NT2/D1 (cell line): ENCODE measurements around the gene ASPHD2.

Experiments used
- DNase-seq: peaks from one replicate; pipeline ENCODE4 v3.0.0-alpha.2; 2011; ENCODE audit warnings: low read depth, low spot score
- H3K27me3 ChIP-seq: 2 replicates; pipeline ENCODE4 v1.6.0; 2011; ENCODE audit warnings: mild to moderate bottlenecking; ENCODE audit not compliant: insufficient read length, insufficient read depth
- H3K36me3 ChIP-seq: 2 replicates; pipeline ENCODE4 v1.6.1; 2011; ENCODE audit warnings: mild to moderate bottlenecking, low read length, mixed read lengths; ENCODE audit not compliant: insufficient read depth, insufficient read length
- H3K4me1 ChIP-seq: 2 replicates; pipeline ENCODE4 v1.5.1; 2011; ENCODE audit not compliant: insufficient read depth, insufficient read length
- H3K4me3 ChIP-seq: 2 replicates; pipeline ENCODE4 v1.5.1; 2011; ENCODE audit warnings: low read depth; ENCODE audit not compliant: insufficient read length
- H3K9ac ChIP-seq: 2 replicates; pipeline ENCODE4 v1.6.0; 2011; ENCODE audit warnings: low read depth; ENCODE audit not compliant: insufficient read length
- H3K9me3 ChIP-seq: 2 replicates; pipeline ENCODE4 v1.5.1; 2011; ENCODE audit warnings: mild to moderate bottlenecking, low read length; ENCODE audit not compliant: insufficient read depth
- SUZ12 ChIP-seq: IDR thresholded peaks from 2 replicates; pipeline ENCODE4 v1.6.1; 2011; ENCODE audit not compliant: insufficient read length, insufficient read depth; ENCODE audit errors: extremely low read depth
- YY1 ChIP-seq: IDR thresholded peaks from 2 replicates; pipeline ENCODE4 v1.6.1; 2011; ENCODE audit not compliant: insufficient read length, insufficient read depth
- ZNF274 ChIP-seq: IDR thresholded peaks from 2 replicates; pipeline ENCODE4 v1.6.1; 2011; ENCODE audit warnings: mild to moderate bottlenecking, low read depth, low read length

The ASPHD2 gene

DNA sequence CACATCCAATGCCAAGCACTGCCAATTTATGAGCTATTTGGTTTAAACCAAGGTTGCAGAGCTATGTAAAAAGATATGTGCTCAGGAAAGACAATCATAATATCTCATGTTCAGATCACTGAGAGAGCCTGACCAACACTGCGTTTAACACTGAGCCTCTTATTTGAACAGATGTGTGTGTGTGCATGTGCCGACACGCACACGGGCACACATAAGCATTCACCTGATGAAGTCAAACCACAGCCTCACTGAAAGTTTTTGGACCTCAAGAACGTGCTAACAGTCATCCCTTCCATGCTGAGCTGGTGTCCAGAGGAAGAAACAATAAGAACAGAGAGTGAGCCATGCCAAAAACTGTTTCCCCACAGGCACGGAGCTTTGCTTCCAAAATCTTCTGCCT is 31.1 kb downstream of the ASPHD2 start:
- Histone ChIP-seq H3K4me1 (no peaks in the 10 kb centered on the region), H3K4me3 (no peak overlapping the region), H3K27me3 (no peaks in the 10 kb centered on the region), H3K9ac (no peak overlapping the region), H3K9me3 (no peaks in the 10 kb centered on the region), H3K36me3 (peaks cover 71% of the 10 kb centered on the region)
- TF ChIP-seq YY1: no peak
- no peak for TF ChIP-seq ZNF274
- TF ChIP-seq SUZ12: no peak
- no peak for DNase-seq

DNA sequence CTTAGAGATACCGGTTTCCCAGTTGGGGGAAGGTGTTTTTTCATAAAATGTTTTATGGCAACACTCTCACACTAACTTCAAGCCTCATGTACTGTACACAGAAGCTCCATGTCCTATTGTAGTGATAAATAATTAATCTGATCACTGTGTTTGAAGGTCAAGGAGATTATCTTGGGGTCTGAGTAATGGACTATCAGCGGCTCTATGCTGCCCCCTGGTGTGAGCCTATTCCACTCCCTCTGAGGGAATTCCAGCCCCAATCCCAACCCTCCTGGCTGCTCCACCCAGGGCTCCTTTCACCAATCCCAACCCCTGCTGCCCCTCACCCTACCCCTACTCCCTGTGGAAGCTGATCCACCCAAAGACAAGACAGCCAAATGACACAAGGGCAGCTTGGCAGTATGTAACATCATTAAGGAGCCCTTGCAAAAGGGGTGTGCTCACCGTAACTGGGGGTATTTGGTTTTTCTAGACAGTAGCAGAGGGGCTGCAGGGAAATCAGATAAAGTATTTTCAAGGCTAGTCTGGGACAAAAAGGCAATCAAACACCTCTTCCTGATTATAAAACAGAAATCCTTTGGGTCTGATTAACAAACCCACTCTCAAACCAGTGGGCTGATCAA is 32.2 kb downstream of the ASPHD2 start:
- H3K9ac ChIP-seq: no peak overlapping the region
- H3K4me3 ChIP-seq: no peak overlapping the region
- no peaks in the 10 kb centered on the region for H3K27me3 ChIP-seq
- no peak for TF ChIP-seq ZNF274
- TF ChIP-seq YY1: no peak
- no peak for TF ChIP-seq SUZ12
- H3K9me3 ChIP-seq: no peaks in the 10 kb centered on the region
- no peaks in the 10 kb centered on the region for H3K4me1 ChIP-seq
- DNase-seq: peak; percentile 51
- peaks cover 75% of the 10 kb centered on the region for H3K36me3 ChIP-seq

DNA sequence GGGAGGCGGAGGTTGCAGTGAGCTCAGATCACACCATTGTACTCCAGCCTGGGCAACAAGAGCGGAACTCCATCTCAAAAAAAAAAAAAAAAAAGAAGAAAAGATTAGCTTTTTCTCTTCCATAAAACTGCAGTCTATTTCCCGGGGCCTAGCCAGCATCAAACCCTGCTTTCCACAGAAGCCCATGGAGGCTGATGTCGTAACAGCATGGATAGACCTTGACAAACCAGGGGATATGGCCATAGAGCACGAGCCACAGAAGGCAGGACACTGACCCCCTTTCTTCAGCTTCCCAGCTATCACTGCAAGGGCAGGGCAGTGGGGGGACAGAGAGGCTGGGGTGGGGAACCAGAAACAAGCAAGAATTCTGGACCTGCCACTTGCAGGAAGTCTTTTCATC is 33.0 kb downstream of the ASPHD2 start:
- Histone ChIP-seq H3K9ac (no peak overlapping the region), H3K4me1 (no peaks in the 10 kb centered on the region), H3K4me3 (no peak overlapping the region), H3K27me3 (no peaks in the 10 kb centered on the region), H3K36me3 (peaks cover 83% of the 10 kb centered on the region), H3K9me3 (no peaks in the 10 kb centered on the region)
- DNase-seq: no peak
- no peak for TF ChIP-seq YY1

DNA sequence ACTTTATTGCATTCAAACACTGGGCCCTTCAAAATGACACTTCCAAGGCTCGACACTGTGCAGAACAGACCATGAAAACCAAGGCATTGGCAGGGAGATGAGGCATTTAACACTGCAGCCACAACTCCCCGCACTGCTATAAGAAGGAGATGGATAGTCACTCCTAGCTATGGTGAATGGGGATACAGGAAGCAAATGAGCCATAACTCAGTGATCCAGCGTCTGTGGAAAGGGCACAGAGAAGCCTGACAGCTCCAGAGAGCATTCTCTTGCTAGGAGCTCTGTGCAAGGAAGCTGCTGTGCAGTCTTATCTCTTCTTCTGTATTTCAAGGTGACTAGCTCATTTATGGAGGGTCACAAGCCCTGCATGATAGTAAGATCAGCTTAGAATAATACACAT is 33.6 kb downstream of the ASPHD2 start:
- Histone ChIP-seq H3K9ac (no peak overlapping the region), H3K4me3 (no peak overlapping the region), H3K9me3 (no peaks in the 10 kb centered on the region), H3K27me3 (no peaks in the 10 kb centered on the region), H3K4me1 (no peaks in the 10 kb centered on the region), H3K36me3 (peaks cover 84% of the 10 kb centered on the region)
- TF ChIP-seq ZNF274 (no peak), SUZ12 (no peak), YY1 (no peak)
- DNase-seq: no peak

DNA sequence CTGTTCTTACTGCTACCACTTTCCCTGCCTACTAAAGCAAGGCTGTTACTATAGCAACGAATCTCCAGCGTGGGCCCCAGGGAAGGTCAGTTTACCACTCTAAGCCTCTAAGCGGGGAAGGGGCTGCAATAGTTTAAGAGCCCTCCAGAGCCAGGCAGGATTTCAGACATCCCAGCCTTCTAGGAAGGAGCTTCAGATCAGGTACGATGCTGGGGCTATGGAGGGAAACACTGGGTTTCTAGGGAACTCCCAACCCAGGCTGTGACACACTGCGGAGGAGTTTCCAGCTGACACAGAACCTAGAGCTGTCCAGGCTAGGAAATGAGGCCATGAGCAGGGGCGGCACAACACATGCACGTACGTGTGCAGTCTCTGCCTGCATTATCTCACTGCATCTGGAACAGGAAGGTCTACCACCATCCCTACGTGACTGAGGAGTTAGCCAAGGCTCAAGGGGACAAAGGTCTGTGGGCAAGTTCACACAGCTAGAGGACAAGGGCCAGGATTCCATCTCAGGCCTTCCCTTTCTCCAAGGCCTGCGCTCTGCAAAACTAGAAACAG is 34.1 kb downstream of the ASPHD2 start:
- no peak overlapping the region for H3K4me3 ChIP-seq
- no peaks in the 10 kb centered on the region for H3K9me3 ChIP-seq
- no peak for DNase-seq
- H3K4me1 ChIP-seq: no peaks in the 10 kb centered on the region
- H3K27me3 ChIP-seq: no peaks in the 10 kb centered on the region
- TF ChIP-seq YY1 (no peak), SUZ12 (no peak), ZNF274 (no peak)
- H3K9ac ChIP-seq: no peak overlapping the region
- H3K36me3 ChIP-seq: peaks cover 83% of the 10 kb centered on the region

DNA sequence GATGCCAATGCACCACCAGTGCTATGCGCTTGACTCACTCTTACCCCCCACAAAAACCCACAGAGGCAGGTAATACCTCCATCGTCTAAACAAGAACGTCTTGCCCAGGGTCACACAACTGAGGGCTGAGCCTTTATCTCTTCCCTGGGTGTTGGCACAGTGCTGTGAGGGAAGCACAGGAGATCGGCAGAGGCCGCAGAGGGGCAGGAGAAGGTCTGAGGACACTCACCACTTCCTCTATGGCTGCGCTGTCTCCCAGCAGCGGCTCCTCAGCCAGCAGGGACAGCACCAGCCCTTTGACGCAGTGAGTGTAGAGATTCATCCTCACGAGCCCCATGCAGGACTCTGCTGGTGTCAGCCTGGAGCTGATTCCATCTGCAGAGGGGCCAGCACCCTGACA is 34.6 kb downstream of the ASPHD2 start:
- peaks cover 84% of the 10 kb centered on the region for H3K36me3 ChIP-seq
- H3K9me3 ChIP-seq: no peaks in the 10 kb centered on the region
- no peaks in the 10 kb centered on the region for H3K4me1 ChIP-seq
- H3K9ac ChIP-seq: no peak overlapping the region
- no peak for DNase-seq
- H3K27me3 ChIP-seq: no peaks in the 10 kb centered on the region
- no peak for TF ChIP-seq SUZ12
- TF ChIP-seq ZNF274: no peak
- TF ChIP-seq YY1: no peak
- H3K4me3 ChIP-seq: no peak overlapping the region

DNA sequence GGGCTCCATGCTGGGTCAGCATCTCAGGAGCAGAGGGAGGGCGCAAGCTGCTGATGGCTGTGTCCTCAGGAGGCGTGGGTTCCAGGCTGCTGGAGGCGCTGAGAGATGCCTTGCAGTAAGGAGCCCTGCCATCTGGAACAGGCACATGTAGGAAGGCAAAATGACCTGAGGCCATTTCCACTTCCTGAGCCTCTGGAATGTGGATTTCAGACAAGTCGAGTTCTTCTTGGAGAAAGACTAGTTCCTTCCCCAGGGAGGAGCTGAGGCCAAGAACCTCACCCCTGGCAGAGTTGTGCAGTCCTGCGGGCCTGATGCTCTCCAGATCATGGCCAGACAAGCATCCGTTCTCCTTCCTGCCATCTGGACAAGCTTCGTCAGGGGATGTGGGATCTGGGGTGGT is 35.3 kb downstream of the ASPHD2 start:
- TF ChIP-seq ZNF274 (no peak), YY1 (no peak)
- H3K4me3 ChIP-seq: no peak overlapping the region
- no peaks in the 10 kb centered on the region for H3K27me3 ChIP-seq
- DNase-seq: no peak
- H3K9me3 ChIP-seq: no peaks in the 10 kb centered on the region
- H3K36me3 ChIP-seq: peaks cover 90% of the 10 kb centered on the region
- H3K9ac ChIP-seq: no peak overlapping the region
- H3K4me1 ChIP-seq: no peaks in the 10 kb centered on the region

DNA sequence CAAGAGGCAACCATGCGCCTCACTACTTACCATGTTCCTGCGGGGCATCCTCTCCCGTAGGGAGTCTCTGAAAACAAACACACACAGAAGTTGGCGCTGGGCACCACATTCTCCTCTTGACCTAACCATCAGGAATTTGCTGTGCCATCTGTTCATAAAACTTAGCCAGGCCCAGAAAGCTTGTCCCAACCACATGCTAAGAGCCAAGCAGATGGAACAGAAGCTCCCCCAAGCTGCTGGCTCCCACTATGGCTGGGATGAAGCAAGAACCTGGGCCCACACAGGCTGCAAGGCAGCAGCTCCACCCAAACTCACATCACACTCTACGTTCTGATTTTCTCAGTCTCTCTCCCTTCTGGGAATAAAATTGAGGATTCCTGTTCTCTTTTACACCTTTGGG is 37.1 kb downstream of the ASPHD2 start:
- H3K9ac ChIP-seq: no peak overlapping the region
- no peak overlapping the region for H3K4me3 ChIP-seq
- no peak for TF ChIP-seq SUZ12
- TF ChIP-seq ZNF274: no peak
- TF ChIP-seq YY1: no peak
- peaks cover 92% of the 10 kb centered on the region for H3K36me3 ChIP-seq
- H3K27me3 ChIP-seq: no peaks in the 10 kb centered on the region
- no peak for DNase-seq
- H3K4me1 ChIP-seq: no peaks in the 10 kb centered on the region
- H3K9me3 ChIP-seq: no peaks in the 10 kb centered on the region
